ENCODE data around the gene ELMO2. TPM values are rescaled to one million over a fixed set of nuclear protein-coding genes. Genes with fewer than 3 reads are reported as not detected.

The ELMO2 gene
- total RNA-seq, 1 donor from 2014 or later, result 77.5 TPM

DNA sequence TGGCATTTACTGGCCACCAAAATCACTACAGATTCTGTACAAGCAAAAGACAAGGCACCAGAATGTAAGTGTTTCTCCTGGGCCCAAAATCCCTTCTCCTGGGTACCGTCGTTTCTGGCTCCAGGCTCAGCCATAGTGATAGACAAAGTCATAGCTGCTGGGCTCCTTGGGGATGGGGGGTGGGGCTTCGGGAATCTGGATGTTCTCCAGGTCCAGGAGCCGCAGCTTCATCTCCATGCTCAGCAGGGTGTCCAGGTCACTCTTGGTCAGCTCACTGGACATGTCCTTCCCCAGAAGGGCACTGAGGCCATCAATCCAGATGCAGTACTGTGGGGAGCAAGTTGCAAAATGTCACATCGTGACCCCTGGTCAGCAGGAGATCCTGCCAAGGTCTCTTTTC, 39.2 kb downstream of the ELMO2 start:
- Histone ChIP-seq H3K4me3 (no peak overlapping the region), H3K36me3 (peaks cover 48 to 70% of the 10 kb centered on the region in 2 donors), H3K27me3 (no peaks in the 10 kb centered on the region), H3K27ac (no peak overlapping the region), H3K4me1 (peaks cover 9 to 24% of the 10 kb centered on the region in 2 donors), H3K9me3 (no peaks in the 10 kb centered on the region)
- intact Hi-C loops (cut with DNase I), result no loop called here
- TF ChIP-seq CTCF (IDR thresholded peaks at IDR 0.05), result no peak
- no peak for DNase-seq (ENCODE audit: low spot score in 2 of 2)

DNA sequence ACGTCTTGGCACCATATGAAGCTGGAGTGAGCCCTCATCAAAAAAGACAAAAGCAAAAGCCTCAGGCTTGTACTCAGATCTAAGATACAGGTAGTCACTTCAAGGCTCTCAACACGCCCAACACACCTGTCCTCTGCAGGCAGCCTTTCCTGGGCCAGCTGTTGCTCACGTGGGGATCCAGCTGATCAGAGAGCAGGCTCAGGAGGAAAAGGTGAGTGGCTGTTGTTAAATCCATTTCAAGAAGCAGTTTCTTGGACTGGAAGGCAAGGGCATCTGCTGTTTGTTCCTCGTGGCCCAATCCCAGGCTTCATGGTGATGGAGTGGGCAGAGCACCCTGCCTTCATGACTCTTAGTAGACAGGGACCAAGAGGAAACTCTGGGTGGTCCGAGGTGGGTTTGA, 39.6 kb downstream of the ELMO2 start:
- Histone ChIP-seq H3K27ac (no peak overlapping the region), H3K9me3 (no peaks in the 10 kb centered on the region), H3K36me3 (peaks cover 45 to 66% of the 10 kb centered on the region in 2 donors), H3K4me3 (no peak overlapping the region), H3K4me1 (peaks cover 9 to 24% of the 10 kb centered on the region in 2 donors), H3K27me3 (no peaks in the 10 kb centered on the region)
- intact Hi-C loops (cut with DNase I), result no loop called here
- DNase-seq (ENCODE audit: low spot score in 2 of 2), result no peak
- no peak for TF ChIP-seq CTCF (IDR thresholded peaks at IDR 0.05)

- H3K27ac ChIP-seq, result no peak overlapping the region
- peaks cover 33 to 54% of the 10 kb centered on the region in 2 donors for H3K36me3 ChIP-seq
- intact Hi-C loops (cut with DNase I), result loop anchor here (2.0 kb wide), 1 partner anchor 393 kb away; the partner anchor contains the start of gene ZNF335
- no peak for TF ChIP-seq CTCF (IDR thresholded peaks at IDR 0.05)
- H3K4me1 ChIP-seq, result peaks cover 9 to 24% of the 10 kb centered on the region in 2 donors
- peak overlapping the region in 1 of 2 donors; percentile 100 for H3K4me3 ChIP-seq
- H3K9me3 ChIP-seq, result no peaks in the 10 kb centered on the region
- DNase-seq (ENCODE audit: low spot score in 2 of 2), result no peak
- no peaks in the 10 kb centered on the region for H3K27me3 ChIP-seq
Observed at GRCh38 chr20:46365487-46366220, 40.8 kb downstream of the ELMO2 start.

DNA sequence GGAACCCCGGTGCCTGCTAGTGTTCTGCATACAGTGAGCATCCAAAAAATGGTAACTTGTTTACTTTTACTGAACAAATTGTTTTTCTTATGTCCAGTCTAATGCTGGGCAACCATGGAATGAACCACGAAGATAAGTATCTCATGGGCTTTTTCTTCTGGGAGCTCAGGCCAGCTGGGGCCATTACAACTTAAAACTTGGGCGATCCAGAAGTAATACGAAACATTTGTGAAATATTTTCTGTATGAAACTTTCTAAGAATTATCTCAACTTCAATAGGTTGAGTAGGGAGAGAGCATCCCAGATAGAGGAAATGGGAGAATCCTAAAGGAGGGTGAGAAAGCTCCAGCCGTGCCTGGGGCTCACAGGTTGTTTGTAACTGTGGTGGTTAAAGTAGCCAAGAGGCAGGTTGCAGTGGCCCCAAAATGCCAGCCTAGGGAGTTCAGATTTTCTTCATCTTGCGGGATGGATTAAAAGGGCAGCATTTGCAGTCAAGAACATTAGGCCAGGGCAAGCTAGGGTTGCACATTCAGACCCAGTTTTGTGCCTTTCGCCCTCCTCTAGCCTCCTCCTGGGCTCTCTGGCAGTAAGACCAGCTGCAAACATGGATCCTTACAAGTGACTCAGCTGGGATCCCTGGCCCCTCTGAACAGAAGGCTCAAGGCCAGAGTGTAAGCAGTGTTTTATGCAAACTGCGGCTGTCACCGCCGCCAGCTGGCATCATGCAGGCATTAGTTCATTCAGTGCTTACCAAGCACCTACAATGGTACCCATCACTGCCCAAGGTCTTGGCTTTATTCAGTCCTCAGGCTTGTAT, 41.5 kb downstream of the ELMO2 start:
- no peaks in the 10 kb centered on the region for H3K9me3 ChIP-seq
- intact Hi-C loops (cut with DNase I), result loop anchor here (1.0 to 5.0 kb wide), 3 partner anchors 41 to 392 kb away; partner anchors contain the start of genes ELMO2 and ZNF335
- no peaks in the 10 kb centered on the region for H3K27me3 ChIP-seq
- no peak for DNase-seq (ENCODE audit: low spot score in 2 of 2)
- peaks cover 25 to 46% of the 10 kb centered on the region in 2 donors for H3K36me3 ChIP-seq
- peak overlapping the region; percentile 99 to 100 for H3K27ac ChIP-seq
- peaks cover 9 to 24% of the 10 kb centered on the region in 2 donors for H3K4me1 ChIP-seq
- no peak for TF ChIP-seq CTCF (IDR thresholded peaks at IDR 0.05)
- H3K4me3 ChIP-seq, result peak overlapping the region; percentile 100

GRCh38 chr20:46363874-46364669, 42.3 kb downstream of the ELMO2 start:
- TF ChIP-seq CTCF (IDR thresholded peaks at IDR 0.05), result no peak
- peaks cover 24 to 38% of the 10 kb centered on the region in 2 donors for H3K36me3 ChIP-seq
- peaks cover 9 to 24% of the 10 kb centered on the region in 2 donors for H3K4me1 ChIP-seq
- no peaks in the 10 kb centered on the region for H3K27me3 ChIP-seq
- intact Hi-C loops (cut with DNase I), result loop anchor here (1.0 to 5.0 kb wide), 3 partner anchors 42 to 391 kb away; partner anchors contain the start of genes ELMO2 and ZNF335
- no peaks in the 10 kb centered on the region for H3K9me3 ChIP-seq
- peak overlapping the region; percentile 99 to 100 for H3K27ac ChIP-seq
- DNase-seq (ENCODE audit: low spot score in 2 of 2), result peak; percentile 65 to 93
- H3K4me3 ChIP-seq, result peak overlapping the region; percentile 100
